Measurements from ENCODE around the gene STIM1.

DNA sequence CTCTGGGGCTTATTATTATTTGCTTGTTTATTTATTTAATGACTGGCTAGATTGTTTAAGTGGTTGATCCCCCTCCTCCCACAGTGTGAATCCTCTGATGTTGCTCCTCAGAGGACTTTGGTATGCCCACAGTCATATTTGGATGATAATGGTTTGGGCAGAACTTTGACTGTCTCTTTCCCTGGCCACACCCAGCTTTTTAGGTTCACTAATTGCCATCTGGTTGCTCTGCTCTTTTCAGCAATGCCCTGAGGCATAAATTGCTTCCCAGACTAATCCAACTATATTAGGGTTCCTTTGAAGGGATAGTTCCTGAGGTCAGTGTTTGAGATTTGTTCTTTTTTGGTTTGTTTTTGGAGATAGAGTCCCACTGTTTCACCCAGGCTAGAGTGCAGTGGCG, 139.8 kb downstream of the STIM1 start:
- no peak for TF ChIP-seq EZH2 (IDR thresholded peaks at IDR 0.05; ENCODE audit: low read depth)
- TF ChIP-seq, protein P1, sequence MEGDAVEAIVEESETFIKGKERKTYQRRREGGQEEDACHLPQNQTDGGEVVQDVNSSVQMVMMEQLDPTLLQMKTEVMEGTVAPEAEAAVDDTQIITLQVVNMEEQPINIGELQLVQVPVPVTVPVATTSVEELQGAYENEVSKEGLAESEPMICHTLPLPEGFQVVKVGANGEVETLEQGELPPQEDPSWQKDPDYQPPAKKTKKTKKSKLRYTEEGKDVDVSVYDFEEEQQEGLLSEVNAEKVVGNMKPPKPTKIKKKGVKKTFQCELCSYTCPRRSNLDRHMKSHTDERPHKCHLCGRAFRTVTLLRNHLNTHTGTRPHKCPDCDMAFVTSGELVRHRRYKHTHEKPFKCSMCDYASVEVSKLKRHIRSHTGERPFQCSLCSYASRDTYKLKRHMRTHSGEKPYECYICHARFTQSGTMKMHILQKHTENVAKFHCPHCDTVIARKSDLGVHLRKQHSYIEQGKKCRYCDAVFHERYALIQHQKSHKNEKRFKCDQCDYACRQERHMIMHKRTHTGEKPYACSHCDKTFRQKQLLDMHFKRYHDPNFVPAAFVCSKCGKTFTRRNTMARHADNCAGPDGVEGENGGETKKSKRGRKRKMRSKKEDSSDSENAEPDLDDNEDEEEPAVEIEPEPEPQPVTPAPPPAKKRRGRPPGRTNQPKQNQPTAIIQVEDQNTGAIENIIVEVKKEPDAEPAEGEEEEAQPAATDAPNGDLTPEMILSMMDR (conservative IDR thresholded peaks at IDR 0.05), result no peak
